Neutrophil (primary cell): ENCODE results near the gene DCAF4.

ENCODE experiments used
- H3K27ac ChIP-seq: fragments of 200-600 bp; sonication (generic); 2 replicates; pipeline ENCODE4 v1.5.1; 2016; ENCODE audit warnings: mild to moderate bottlenecking, moderate library complexity
- H3K27me3 ChIP-seq: fragments of 200-600 bp; sonication (generic); 2 replicates; pipeline ENCODE4 v1.6.0; 2016; ENCODE audit warnings: mild to moderate bottlenecking
- H3K36me3 ChIP-seq: fragments of 200-600 bp; sonication (generic); 2 replicates; pipeline ENCODE4 v1.5.1; 2017
- H3K4me1 ChIP-seq, 2 experiments: fragments of 200-600 bp in 1 of 2; sonication (generic) in 1 of 2; 1 replicate in 1 of 2; 2 replicates in 1 of 2; pipeline versions ENCODE4 v1.5.1 to v1.6.1; 2013 to 2016; ENCODE audit warnings: low read depth in 1 of 2, low read length in 1 of 2, mild to moderate bottlenecking in 1 of 2, moderate library complexity in 1 of 2; ENCODE audit not compliant: control insufficient read depth in 1 of 2, insufficient read depth in 1 of 2
- H3K4me3 ChIP-seq, 2 experiments: fragments of 200-600 bp in 1 of 2; sonication (generic) in 1 of 2; 1 replicate in 1 of 2; 2 replicates in 1 of 2; pipeline ENCODE4 v1.5.1; 2013 to 2016; ENCODE audit warnings: low read depth in 1 of 2, low read length in 1 of 2, mild to moderate bottlenecking in 1 of 2, moderate library complexity in 1 of 2
- H3K9me3 ChIP-seq: fragments of 200-600 bp; sonication (generic); 2 replicates; pipeline ENCODE4 v1.5.1; 2016
- TF ChIP-seq, protein P1 (sequence below): fragments of 200-600 bp; sonication (generic); IDR thresholded peaks from 2 replicates; pipeline ENCODE4 v1.5.1; 2016; ENCODE audit warnings: antibody characterized with exemption

The DCAF4 gene

DNA sequence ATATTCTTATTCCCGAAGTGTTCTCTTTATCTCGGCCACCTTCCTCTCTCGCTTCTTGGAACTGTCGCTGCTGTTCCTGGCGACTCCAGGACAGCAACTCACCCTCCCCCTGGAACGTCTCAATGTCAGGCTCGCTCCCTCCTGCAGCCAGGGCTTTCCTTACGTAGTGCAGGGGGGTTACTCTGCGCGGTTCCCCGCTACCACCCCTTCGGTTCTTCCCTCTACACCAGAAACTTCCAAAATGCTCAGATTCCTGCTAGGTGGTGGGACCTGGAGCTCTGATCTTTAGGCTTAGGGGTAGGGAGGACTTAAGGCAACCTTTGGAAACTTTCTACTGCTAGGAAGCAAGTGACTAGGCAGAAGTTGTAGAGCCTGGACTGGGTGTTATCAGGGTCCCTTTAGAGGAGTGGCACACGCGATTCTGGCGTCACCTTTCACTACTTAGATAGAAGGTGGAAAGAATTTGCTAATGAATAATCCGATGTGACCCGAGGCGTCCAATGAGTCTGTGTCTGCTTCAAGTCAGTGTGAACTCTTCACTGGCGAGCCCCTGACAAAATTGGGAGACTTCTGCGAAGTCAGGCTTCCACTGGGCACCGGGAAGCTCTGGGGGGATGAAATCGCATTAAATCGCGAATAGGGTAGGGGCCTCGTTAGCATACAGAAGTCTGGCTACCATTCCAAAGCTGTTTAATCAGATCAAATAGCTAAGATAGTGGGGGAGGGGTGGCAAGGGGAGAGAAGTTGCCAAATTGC is 31.5 kb upstream of the DCAF4 start:
- H3K27me3 ChIP-seq, result peaks cover 93% of the 10 kb centered on the region
- no peak overlapping the region for H3K27ac ChIP-seq
- peaks cover 25 to 32% of the 10 kb centered on the region in 2 experiments for H3K4me1 ChIP-seq
- H3K9me3 ChIP-seq, result no peaks in the 10 kb centered on the region
- TF ChIP-seq, protein P1, sequence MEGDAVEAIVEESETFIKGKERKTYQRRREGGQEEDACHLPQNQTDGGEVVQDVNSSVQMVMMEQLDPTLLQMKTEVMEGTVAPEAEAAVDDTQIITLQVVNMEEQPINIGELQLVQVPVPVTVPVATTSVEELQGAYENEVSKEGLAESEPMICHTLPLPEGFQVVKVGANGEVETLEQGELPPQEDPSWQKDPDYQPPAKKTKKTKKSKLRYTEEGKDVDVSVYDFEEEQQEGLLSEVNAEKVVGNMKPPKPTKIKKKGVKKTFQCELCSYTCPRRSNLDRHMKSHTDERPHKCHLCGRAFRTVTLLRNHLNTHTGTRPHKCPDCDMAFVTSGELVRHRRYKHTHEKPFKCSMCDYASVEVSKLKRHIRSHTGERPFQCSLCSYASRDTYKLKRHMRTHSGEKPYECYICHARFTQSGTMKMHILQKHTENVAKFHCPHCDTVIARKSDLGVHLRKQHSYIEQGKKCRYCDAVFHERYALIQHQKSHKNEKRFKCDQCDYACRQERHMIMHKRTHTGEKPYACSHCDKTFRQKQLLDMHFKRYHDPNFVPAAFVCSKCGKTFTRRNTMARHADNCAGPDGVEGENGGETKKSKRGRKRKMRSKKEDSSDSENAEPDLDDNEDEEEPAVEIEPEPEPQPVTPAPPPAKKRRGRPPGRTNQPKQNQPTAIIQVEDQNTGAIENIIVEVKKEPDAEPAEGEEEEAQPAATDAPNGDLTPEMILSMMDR, result no peak
- no peaks in the 10 kb centered on the region for H3K36me3 ChIP-seq
- H3K4me3 ChIP-seq, result peak overlapping the region; percentile 62

DNA sequence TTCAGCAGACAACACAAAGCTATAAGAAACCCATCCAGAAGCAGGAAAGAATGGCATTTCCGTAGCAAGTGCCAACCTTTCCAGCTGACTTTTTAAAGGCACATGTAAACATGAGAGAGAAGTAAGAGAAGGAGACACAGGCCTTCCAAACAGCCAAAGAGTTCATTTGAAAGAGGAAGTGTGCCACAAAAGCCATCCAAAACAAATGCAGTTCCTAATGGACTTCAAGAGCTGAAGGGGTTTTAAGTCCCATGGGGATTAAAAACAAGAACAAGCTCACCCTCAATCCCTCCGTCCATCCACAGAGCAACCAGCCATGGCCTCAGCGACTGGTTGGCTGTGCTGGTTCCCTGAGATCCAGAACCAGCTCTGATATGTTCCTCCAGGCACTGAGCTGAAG is 27.8 kb upstream of the DCAF4 start:
- Histone ChIP-seq H3K27me3 (peaks cover 89% of the 10 kb centered on the region), H3K36me3 (no peaks in the 10 kb centered on the region), H3K9me3 (no peaks in the 10 kb centered on the region), H3K27ac (no peak overlapping the region), H3K4me3 (no peak overlapping the region), H3K4me1 (peaks cover 10 to 15% of the 10 kb centered on the region in 2 experiments)
- TF ChIP-seq, protein P1, result no peak

DNA sequence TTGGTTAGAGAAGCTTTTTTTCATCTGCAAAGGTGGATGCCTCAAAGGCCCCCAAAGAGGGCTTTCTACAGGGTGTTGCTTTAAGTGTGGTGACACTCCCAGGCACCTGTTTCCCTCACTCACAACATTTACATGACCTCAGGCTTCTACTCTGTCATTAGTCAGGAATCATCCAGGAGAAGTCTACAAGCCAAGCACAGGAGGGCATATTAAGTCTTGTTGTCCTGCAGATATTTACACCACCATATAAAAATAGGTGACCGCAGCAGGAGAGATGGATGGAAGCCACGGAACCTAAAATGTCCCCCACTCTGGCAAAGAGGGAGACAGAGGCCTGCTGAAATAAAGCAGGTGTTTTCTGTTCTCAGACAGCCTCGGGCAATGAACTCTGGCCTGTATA is 24.9 kb upstream of the DCAF4 start:
- TF ChIP-seq, protein P1, result no peak
- Histone ChIP-seq H3K27ac (no peak overlapping the region), H3K27me3 (peaks cover 78% of the 10 kb centered on the region), H3K9me3 (no peaks in the 10 kb centered on the region), H3K4me3 (no peak overlapping the region), H3K36me3 (no peaks in the 10 kb centered on the region), H3K4me1 (no peaks in the 10 kb centered on the region)

DNA sequence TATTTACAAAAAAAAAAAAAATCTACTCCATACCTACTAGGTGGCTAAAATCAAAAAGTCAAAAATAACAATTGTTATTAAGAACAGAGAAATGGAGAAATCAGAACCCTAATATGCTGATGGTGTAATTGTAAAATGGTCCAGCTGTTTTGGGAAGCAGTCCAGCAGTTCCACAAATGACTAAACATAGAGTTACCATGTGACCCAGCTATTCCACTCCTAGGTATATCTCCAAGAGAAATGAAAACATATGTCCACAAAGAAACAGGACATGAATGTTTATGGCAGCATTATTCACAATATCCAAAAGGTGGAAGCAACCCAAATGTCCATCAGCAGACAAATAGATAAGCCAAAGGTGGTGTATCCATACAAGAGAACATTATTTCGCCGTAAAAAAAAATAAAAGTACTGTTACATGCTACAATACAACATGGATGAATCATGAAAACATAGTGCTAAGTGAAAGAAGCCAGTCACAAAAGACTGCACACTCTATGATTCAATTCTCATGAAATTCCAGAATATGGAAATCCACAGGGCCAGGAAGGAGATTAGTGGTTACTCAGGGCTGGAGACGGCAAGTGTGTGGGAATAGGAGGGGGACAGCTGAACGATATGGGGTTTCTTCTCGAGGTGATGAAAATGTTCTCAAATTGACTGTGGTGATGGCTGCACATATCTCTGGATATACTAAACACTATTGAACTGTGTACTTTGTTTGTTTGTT is 23.3 kb upstream of the DCAF4 start:
- Histone ChIP-seq H3K27ac (no peak overlapping the region), H3K4me1 (no peaks in the 10 kb centered on the region), H3K4me3 (no peak overlapping the region), H3K27me3 (peaks cover 76% of the 10 kb centered on the region), H3K36me3 (no peaks in the 10 kb centered on the region), H3K9me3 (no peaks in the 10 kb centered on the region)
- TF ChIP-seq, protein P1, result no peak

DNA sequence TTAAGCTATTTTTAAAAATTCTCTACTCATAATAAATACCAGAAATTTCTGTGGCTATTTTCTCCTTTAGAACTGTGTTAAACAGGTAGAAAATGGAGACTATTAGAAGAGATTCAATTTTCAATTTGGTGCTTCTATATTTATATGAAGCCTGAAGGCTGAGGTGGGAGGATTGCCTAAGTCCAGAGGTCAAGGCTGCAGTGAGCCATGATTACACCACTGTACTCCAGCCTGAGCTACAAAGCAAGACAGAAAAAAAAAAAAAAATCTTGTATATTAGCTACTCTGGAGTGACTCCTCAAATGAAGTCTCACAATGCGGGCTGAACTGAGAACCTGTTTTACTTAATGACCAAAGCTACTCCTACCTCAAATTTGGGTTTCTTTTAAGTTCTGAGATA is 22.5 kb upstream of the DCAF4 start:
- TF ChIP-seq, protein P1, result no peak
- no peaks in the 10 kb centered on the region for H3K36me3 ChIP-seq
- peaks cover 76% of the 10 kb centered on the region for H3K27me3 ChIP-seq
- H3K4me1 ChIP-seq, result no peaks in the 10 kb centered on the region
- H3K27ac ChIP-seq, result no peak overlapping the region
- H3K4me3 ChIP-seq, result no peak overlapping the region
- H3K9me3 ChIP-seq, result no peaks in the 10 kb centered on the region
